C4-2B (cell line): Measurements from ENCODE around the gene RHBG.

Source experiments
- H3K27ac ChIP-seq: fragments of 450-650 bp; 2 replicates; pipeline ENCODE4 v1.5.1; 2017
- CTCF ChIP-seq: fragments of 450-650 bp; conservative IDR thresholded peaks from 2 replicates; pipeline ENCODE4 v1.5.1; 2017; ENCODE audit warnings: mild to moderate bottlenecking
- ZFX ChIP-seq: fragments of 450-650 bp; IDR thresholded peaks from 2 replicates; pipeline ENCODE4 v1.6.1; 2017

RHBG gene

GRCh38 chr1:156394082-156394481 is 25.1 kb downstream of the RHBG start:
- TF ChIP-seq CTCF (no peak), ZFX (no peak)
- no peak overlapping the region for H3K27ac ChIP-seq

- H3K27ac ChIP-seq, result no peak overlapping the region
- no peak for TF ChIP-seq ZFX
These were observed 25.9 kb downstream of the RHBG start for GRCh38 chr1:156394835-156395461.

- no peak for TF ChIP-seq ZFX
- no peak for TF ChIP-seq CTCF
These were observed 30.5 kb downstream of the RHBG start for GRCh38 chr1:156399355-156400125.

GRCh38 chr1:156400191-156400935 is 31.4 kb downstream of the RHBG start:
- TF ChIP-seq ZFX (no peak), CTCF (no peak)
- H3K27ac ChIP-seq, result no peak overlapping the region

More at GRCh38 chr1:156399355-156400125, 30.5 kb downstream of the RHBG start:
- H3K27ac ChIP-seq, result no peak overlapping the region

GRCh38 chr1:156401041-156401574 is 32.1 kb downstream of the RHBG start:
- no peak overlapping the region for H3K27ac ChIP-seq
- TF ChIP-seq CTCF (no peak), ZFX (no peak)

GRCh38 chr1:156401681-156402081 is 32.7 kb downstream of the RHBG start:
- no peak overlapping the region for H3K27ac ChIP-seq
- TF ChIP-seq CTCF (no peak), ZFX (no peak)

GRCh38 chr1:156402331-156403020 is 33.5 kb downstream of the RHBG start:
- H3K27ac ChIP-seq, result no peak overlapping the region
- TF ChIP-seq ZFX, result no peak
- no peak for TF ChIP-seq CTCF
